Endothelial cell of coronary artery (primary cell): ENCODE results near the gene DDX47. TPM values are rescaled to one million over a fixed set of nuclear protein-coding genes. Genes with fewer than 3 reads are reported as not detected.

Experiments
- total RNA-seq: library from RNA; depleted of rRNA; stranded (reverse); fragments of >200 nt; gene quantifications from 2 replicates; pipeline ENCODE4 v1.2.3, GENCODE V29; 2014

Gene DDX47
- total RNA-seq, result 59.3 and 75.1 TPM in 2 replicates

DNA sequence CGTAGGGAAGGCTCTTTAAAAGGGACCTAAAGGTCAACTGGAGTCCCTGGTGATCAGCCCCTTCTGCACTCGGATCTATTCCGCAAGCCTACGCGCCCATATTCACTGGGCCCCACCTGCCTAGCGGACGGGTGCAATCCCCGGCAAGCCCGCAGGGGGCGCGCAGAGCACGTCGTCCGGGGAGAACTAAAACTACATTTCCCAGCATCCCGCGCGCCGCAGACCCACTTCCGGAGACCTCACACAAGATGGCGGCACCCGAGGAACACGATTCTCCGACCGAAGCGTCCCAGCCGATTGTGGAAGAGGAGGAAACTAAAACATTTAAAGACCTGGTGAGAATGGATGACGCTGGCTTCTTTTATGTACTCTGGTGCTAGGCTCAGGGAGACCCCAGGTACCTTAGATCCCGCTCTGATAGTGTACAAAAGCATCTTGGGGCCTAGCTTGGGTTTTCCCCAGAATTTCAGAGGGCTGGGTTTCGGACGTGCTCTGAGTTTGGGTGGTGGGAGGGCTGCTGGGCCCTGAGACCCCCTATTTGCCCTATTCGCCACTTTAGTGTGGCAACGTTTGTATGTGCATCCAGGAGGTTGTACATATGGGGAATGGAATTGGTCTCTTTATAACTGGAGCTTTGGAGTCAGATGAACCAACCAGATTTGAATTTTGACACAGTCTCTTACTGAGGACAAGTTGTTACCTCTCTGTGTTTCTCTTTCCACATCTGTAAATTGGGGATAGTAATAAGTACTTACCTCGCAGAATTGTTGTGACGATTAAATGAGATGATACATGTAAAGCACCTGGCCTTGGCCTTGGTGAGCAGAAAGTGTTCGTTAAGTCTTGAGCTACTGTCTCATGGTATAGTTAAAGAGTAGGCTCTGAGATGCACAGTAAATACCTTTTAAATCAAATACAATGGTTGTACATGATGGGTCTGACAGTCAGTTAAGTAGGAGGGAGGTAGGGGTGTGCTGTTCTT, at the start of gene DDX47:
TSS of gene DDX47 (plus strand) at position 227 of the 982 bp plus-strand sequence. CDS start at position 249, 22 bp downstream.

DNA sequence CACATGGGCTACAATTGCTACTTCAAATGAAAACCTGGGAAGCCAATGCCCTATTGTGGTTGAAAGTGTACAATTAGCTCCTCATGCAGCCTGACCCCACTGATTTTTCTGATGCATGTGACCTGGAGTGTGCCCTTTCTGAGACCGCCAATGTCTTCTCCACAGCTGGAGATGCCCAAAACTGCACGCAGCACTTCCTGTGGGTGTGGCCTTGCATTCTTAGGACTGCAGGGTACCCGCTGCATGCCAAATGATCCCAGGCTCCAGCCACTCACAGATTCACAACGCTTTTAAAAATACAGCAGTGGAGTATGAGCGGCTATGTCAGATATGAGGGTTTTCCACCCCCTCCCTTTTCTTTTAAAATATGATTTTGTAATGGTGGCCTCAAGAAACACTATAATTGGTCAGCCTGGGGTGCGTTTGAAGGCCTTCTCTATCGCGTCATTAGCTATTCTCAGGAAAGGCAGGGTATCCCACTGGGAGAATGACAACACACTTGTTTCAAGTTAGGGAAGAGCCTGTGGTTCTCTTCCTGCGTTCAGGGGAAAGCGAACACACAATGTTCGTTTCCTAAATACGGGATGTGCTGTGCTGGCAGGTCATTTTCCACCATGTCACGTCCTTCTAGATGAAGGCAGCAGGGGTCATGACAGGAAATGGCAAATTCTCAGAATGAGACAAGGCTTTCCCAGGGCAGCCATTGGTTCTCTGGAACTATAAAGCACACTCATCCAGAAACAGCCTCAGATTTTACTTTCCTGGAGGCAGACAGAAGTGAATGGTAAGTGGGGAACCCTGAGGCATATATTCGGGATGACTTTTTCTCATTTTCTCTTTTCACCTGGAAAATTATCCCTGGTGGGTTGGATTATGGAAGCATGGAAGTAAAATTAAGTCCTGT, 28.0 kb upstream of the DDX47 start, which contains the start of gene APOLD1:
TSS of gene APOLD1 (plus strand) at position 749 of the 904 bp plus-strand sequence. CDS start at position 782, 33 bp downstream.

Other genes with a start within 250 kb of the DDX47 start
- gene CREBL2, start 201.5 kb upstream of the DDX47 start, total RNA-seq, result 28.6 and 37.3 TPM in 2 replicates
- gene GPR19, start 117.2 kb upstream of the DDX47 start, total RNA-seq, result under 0.01 and 0.27 TPM in 2 replicates
- gene CDKN1B, start 96.0 kb upstream of the DDX47 start, total RNA-seq, result 33.8 and 36.3 TPM in 2 replicates
- 3.0 and 6.4 TPM in 2 replicates for gene APOLD1, start 27.7 kb upstream of the DDX47 start, total RNA-seq
- 13.3 and 36.0 TPM in 2 replicates for gene GPRC5A, start 78.2 kb downstream of the DDX47 start, total RNA-seq
- not detected in 2 replicates for gene GPRC5D, start 138.8 kb downstream of the DDX47 start, total RNA-seq
- 15.7 and 20.3 TPM in 2 replicates for gene HEBP1, start 186.9 kb downstream of the DDX47 start, total RNA-seq
- 4.8 and 6.7 TPM in 2 replicates for gene FAM234B, start 231.0 kb downstream of the DDX47 start, total RNA-seq